Testis (tissue), 2 donors: ENCODE results near the gene MAP3K3.

Source experiments
- POLR2A ChIP-seq: fragments of 450-650 bp; IDR thresholded peaks from one replicate; pipeline ENCODE4 v1.6.1; 2017; ENCODE audit warnings: antibody characterized with exemption, mild to moderate bottlenecking, moderate library complexity
- TF ChIP-seq, protein P1 (sequence below), 3 experiments: fragments of 450-650 bp in 2 of 3; fragments of 200-600 bp in 1 of 3; sonication (generic) in 1 of 3; IDR thresholded peaks; one replicate each; pipeline ENCODE4 v1.5.1; 2016 to 2019; ENCODE audit warnings: antibody characterized with exemption in 3 of 3, mild to moderate bottlenecking in 2 of 3, moderate library complexity in 1 of 3

GRCh38 chr17:63653050-63653449 lies 30.8 kb downstream of the MAP3K3 start:
- TF ChIP-seq, protein P1, sequence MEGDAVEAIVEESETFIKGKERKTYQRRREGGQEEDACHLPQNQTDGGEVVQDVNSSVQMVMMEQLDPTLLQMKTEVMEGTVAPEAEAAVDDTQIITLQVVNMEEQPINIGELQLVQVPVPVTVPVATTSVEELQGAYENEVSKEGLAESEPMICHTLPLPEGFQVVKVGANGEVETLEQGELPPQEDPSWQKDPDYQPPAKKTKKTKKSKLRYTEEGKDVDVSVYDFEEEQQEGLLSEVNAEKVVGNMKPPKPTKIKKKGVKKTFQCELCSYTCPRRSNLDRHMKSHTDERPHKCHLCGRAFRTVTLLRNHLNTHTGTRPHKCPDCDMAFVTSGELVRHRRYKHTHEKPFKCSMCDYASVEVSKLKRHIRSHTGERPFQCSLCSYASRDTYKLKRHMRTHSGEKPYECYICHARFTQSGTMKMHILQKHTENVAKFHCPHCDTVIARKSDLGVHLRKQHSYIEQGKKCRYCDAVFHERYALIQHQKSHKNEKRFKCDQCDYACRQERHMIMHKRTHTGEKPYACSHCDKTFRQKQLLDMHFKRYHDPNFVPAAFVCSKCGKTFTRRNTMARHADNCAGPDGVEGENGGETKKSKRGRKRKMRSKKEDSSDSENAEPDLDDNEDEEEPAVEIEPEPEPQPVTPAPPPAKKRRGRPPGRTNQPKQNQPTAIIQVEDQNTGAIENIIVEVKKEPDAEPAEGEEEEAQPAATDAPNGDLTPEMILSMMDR (IDR thresholded peaks at IDR 0.05) = no peak
- TF ChIP-seq POLR2A = no peak
